ENCODE results near the gene ARHGEF28.

- TF ChIP-seq CTCF (IDR thresholded peaks at IDR 0.05; ENCODE audit: insufficient read depth, low read length), result no peak
- TF ChIP-seq POLR2AphosphoS5 (IDR thresholded peaks at IDR 0.05; ENCODE audit: low read depth), result no peak
- no peak for TF ChIP-seq REST (IDR thresholded peaks at IDR 0.05; ENCODE audit: insufficient replicate concordance, low read depth)
Measured at GRCh38 chr5:73983644-73984043, 357.6 kb downstream of the ARHGEF28 start.

Measured in HL-60 (cell line).